Keratinocyte (primary cell): Measurements from ENCODE around the gene SDK1.
"Not testable (repeated sequence)": the region's sequence is repeated elsewhere in the genome, so short reads cannot be mapped to it uniquely, and the experiment has no call there.

Experiments used
- EZH2 ChIP-seq: IDR thresholded peaks from one replicate; pipeline ENCODE4 v1.6.1; 2012; ENCODE audit warnings: inconsistent platforms, mild to moderate bottlenecking, low read length, moderate library complexity
- TF ChIP-seq, protein P1 (sequence below), 3 experiments: IDR thresholded peaks in 1 of 3; conservative IDR thresholded peaks in 1 of 3; optimal IDR thresholded peaks in 1 of 3; 2 replicates in 2 of 3; 3 replicates in 1 of 3; pipeline versions ENCODE3 to v1.5.1; 2011; ENCODE audit warnings: low read length in 3 of 3, mild to moderate bottlenecking in 3 of 3, moderate library complexity in 2 of 3, control low read depth in 1 of 3, inconsistent platforms in 1 of 3; ENCODE audit not compliant: insufficient read depth in 2 of 3; ENCODE audit errors: extremely low read depth in 1 of 3

DNA sequence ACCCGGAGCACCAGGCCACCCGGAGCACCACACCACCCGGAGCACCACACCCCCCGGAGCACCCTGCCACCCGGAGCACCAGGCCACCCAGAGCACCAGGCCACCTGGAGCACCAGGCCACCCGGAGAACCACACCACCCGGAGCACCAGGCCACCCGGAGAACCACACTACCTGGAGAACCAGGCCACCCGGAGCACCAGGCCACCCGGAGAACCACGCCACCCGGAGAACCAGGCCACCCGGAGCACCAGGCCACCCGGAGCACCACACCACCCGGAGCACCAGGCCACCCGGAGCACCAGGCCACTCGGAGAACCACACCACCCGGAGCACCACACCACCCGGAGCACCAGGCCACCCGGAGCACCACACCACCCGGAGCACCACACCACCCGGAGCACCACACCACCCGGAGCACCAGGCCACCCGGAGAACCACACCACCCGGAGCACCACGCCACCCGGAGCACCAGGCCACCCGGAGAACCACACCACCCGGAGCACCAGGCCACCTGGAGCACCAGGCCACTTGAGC, 916.1 kb downstream of the SDK1 start:
- TF ChIP-seq, protein P1, sequence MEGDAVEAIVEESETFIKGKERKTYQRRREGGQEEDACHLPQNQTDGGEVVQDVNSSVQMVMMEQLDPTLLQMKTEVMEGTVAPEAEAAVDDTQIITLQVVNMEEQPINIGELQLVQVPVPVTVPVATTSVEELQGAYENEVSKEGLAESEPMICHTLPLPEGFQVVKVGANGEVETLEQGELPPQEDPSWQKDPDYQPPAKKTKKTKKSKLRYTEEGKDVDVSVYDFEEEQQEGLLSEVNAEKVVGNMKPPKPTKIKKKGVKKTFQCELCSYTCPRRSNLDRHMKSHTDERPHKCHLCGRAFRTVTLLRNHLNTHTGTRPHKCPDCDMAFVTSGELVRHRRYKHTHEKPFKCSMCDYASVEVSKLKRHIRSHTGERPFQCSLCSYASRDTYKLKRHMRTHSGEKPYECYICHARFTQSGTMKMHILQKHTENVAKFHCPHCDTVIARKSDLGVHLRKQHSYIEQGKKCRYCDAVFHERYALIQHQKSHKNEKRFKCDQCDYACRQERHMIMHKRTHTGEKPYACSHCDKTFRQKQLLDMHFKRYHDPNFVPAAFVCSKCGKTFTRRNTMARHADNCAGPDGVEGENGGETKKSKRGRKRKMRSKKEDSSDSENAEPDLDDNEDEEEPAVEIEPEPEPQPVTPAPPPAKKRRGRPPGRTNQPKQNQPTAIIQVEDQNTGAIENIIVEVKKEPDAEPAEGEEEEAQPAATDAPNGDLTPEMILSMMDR (optimal IDR thresholded peaks at IDR 0.05 in 1 of 3, IDR thresholded peaks at IDR 0.05 in 1 of 3, conservative IDR thresholded peaks at IDR 0.05 in 1 of 3; ENCODE audit: extremely low read depth in 1 of 3, insufficient read depth in 2 of 3, low read length in 3 of 3): not testable (repeated sequence)
- not testable (repeated sequence) for TF ChIP-seq EZH2
